SK-N-SH treated with all-trans-retinoic acid at 6 μM for 48 hours (cell line): ENCODE results near the gene CCL22.
A peak's percentile ranks its signal among the peaks of the same experiment; 100 is the strongest.

Experiments used
- ATAC-seq: fragments of 200-7000 bp; cut with Tn5 transposase; 3 replicates; pipeline ENCODE4 v1.9.1; 2020; ENCODE audit warnings: mild to moderate bottlenecking, moderate library complexity
- ARNTL ChIP-seq: fragments of 450-650 bp; formaldehyde crosslinking; IDR thresholded peaks from 2 replicates; pipeline ENCODE4 v1.5.0; 2020; ENCODE audit warnings: low read depth, mild to moderate bottlenecking, moderate library complexity, borderline replicate concordance
- BACH2 ChIP-seq: fragments of 250-450 bp; sonication (Bioruptor Pico); IDR thresholded peaks from 2 replicates; pipeline ENCODE4 v1.9.0; 2021; ENCODE audit warnings: mild to moderate bottlenecking, borderline replicate concordance
- CSDC2 ChIP-seq: fragments of 250-450 bp; sonication (Bioruptor Pico); IDR thresholded peaks from 2 replicates; pipeline ENCODE4 v1.5.0; 2020; ENCODE audit warnings: mild to moderate bottlenecking, moderate library complexity
- CSRNP3 ChIP-seq: fragments of 250-450 bp; sonication (Bioruptor Pico); IDR thresholded peaks from 2 replicates; pipeline ENCODE4 v1.5.1; 2021; ENCODE audit warnings: mild to moderate bottlenecking, moderate library complexity
- ESRRG ChIP-seq: fragments of 250-450 bp; sonication (Bioruptor Pico); IDR thresholded peaks from 2 replicates; pipeline ENCODE4 v1.6.1; 2021; ENCODE audit warnings: mild to moderate bottlenecking
- GLIS3 ChIP-seq: fragments of 250-450 bp; sonication (Bioruptor Pico); IDR thresholded peaks from 2 replicates; pipeline ENCODE4 v1.5.0; 2020; ENCODE audit warnings: mild to moderate bottlenecking, moderate library complexity
- ISL1 ChIP-seq: fragments of 250-450 bp; sonication (Bioruptor Pico); IDR thresholded peaks from 2 replicates; pipeline ENCODE4 v2.1.2; 2022; ENCODE audit warnings: mild to moderate bottlenecking, moderate library complexity
- OSR1 ChIP-seq: fragments of 250-450 bp; sonication (Bioruptor Pico); IDR thresholded peaks from 2 replicates; pipeline ENCODE4 v1.8.0; 2022; ENCODE audit warnings: moderate library complexity, mild to moderate bottlenecking, inconsistent platforms
- PATZ1 ChIP-seq: fragments of 250-450 bp; sonication (Bioruptor Pico); IDR thresholded peaks from 2 replicates; pipeline ENCODE4 v1.8.0; 2020; ENCODE audit warnings: mild to moderate bottlenecking, moderate library complexity, borderline replicate concordance
- POU6F1 ChIP-seq: fragments of 250-450 bp; sonication (Bioruptor Pico); IDR thresholded peaks from 2 replicates; pipeline ENCODE4 v1.8.0; 2021; ENCODE audit warnings: low read depth, mild to moderate bottlenecking, moderate library complexity, borderline replicate concordance
- PPARA ChIP-seq: fragments of 250-450 bp; sonication (Bioruptor Pico); IDR thresholded peaks from 2 replicates; pipeline ENCODE4 v1.5.0; 2020; ENCODE audit warnings: mild to moderate bottlenecking, borderline replicate concordance
- RARB ChIP-seq: fragments of 250-450 bp; sonication (Bioruptor Pico); IDR thresholded peaks from 2 replicates; pipeline ENCODE4 v1.8.0; 2021; ENCODE audit warnings: mild to moderate bottlenecking, moderate library complexity
- SNAI2 ChIP-seq: fragments of 250-450 bp; sonication (Bioruptor Pico); IDR thresholded peaks from 2 replicates; pipeline ENCODE4 v1.5.0; 2020; ENCODE audit warnings: mild to moderate bottlenecking, moderate library complexity
- TCF4 ChIP-seq: fragments of 250-450 bp; sonication (Bioruptor Pico); IDR thresholded peaks from 2 replicates; pipeline ENCODE4 v1.8.0; 2021; ENCODE audit warnings: mild to moderate bottlenecking, moderate library complexity, borderline replicate concordance
- TOX ChIP-seq: fragments of 250-450 bp; sonication (Bioruptor Pico); IDR thresholded peaks from 2 replicates; pipeline ENCODE4 v1.8.0; 2021; ENCODE audit warnings: mild to moderate bottlenecking, moderate library complexity, borderline replicate concordance
- TSHZ2 ChIP-seq: fragments of 250-450 bp; sonication (Bioruptor Pico); IDR thresholded peaks from 2 replicates; pipeline ENCODE4 v1.5.0; 2020; ENCODE audit warnings: mild to moderate bottlenecking, moderate library complexity
- ZC3H10 ChIP-seq: fragments of 250-450 bp; sonication (Bioruptor Pico); IDR thresholded peaks from 2 replicates; pipeline ENCODE4 v1.5.1; 2021; ENCODE audit warnings: mild to moderate bottlenecking, moderate library complexity
- ZFP3 ChIP-seq: fragments of 250-450 bp; sonication (Bioruptor Pico); IDR thresholded peaks from 2 replicates; pipeline ENCODE4 v1.5.0; 2020; ENCODE audit warnings: mild to moderate bottlenecking, moderate library complexity
- ZFP30 ChIP-seq: fragments of 450-650 bp; formaldehyde crosslinking; IDR thresholded peaks from 2 replicates; pipeline ENCODE4 v1.5.0; 2022; ENCODE audit warnings: mild to moderate bottlenecking, moderate library complexity
- ZNF565 ChIP-seq: fragments of 450-650 bp; formaldehyde crosslinking; conservative IDR thresholded peaks from 2 replicates; pipeline ENCODE4 v1.5.0; 2020; ENCODE audit warnings: low read depth, mild to moderate bottlenecking, moderate library complexity
- ZNF70 ChIP-seq: fragments of 450-650 bp; formaldehyde crosslinking; IDR thresholded peaks from 2 replicates; pipeline ENCODE4 v1.5.0; 2020; ENCODE audit warnings: mild to moderate bottlenecking, moderate library complexity

CCL22 gene

GRCh38 chr16:57366544-57367040, 8.0 kb downstream of the CCL22 start:
- ATAC-seq, result peak; percentile 12; the same call in 2 of the 3 replicates
- TF ChIP-seq POU6F1 (no peak), ZNF70 (CRISPR knock-in tag) (no peak), ARNTL (CRISPR knock-in tag) (no peak), CSRNP3 (CRISPR knock-in tag) (no peak), RARB (CRISPR knock-in tag) (no peak), OSR1 (CRISPR knock-in tag) (no peak), TOX (CRISPR knock-in tag) (no peak), TSHZ2 (CRISPR knock-in tag) (no peak), ZFP30 (CRISPR knock-in tag) (no peak), ESRRG (CRISPR knock-in tag) (no peak), BACH2 (CRISPR knock-in tag) (no peak), TCF4 (CRISPR knock-in tag) (no peak), PPARA (CRISPR knock-in tag) (no peak), SNAI2 (CRISPR knock-in tag) (no peak), CSDC2 (CRISPR knock-in tag) (no peak), PATZ1 (CRISPR knock-in tag) (no peak), GLIS3 (CRISPR knock-in tag) (no peak), ZNF565 (CRISPR knock-in tag) (no peak)

- ATAC-seq, result peak; percentile 76
- 0 out of 2 replicates have a peak, but pooled peaks have one; percentile 54 for TF ChIP-seq ISL1 (CRISPR knock-in tag)
- no peak for TF ChIP-seq ZC3H10
These were observed 8.7 kb downstream of the CCL22 start for GRCh38 chr16:57367116-57367752.

- no peak for ATAC-seq
- TF ChIP-seq OSR1 (CRISPR knock-in tag) (no peak), CSRNP3 (CRISPR knock-in tag) (no peak), ARNTL (CRISPR knock-in tag) (no peak), PATZ1 (CRISPR knock-in tag) (no peak), TCF4 (CRISPR knock-in tag) (no peak), TSHZ2 (CRISPR knock-in tag) (no peak), ESRRG (CRISPR knock-in tag) (no peak), ZFP3 (CRISPR knock-in tag) (no peak), GLIS3 (CRISPR knock-in tag) (no peak), CSDC2 (CRISPR knock-in tag) (no peak), PPARA (CRISPR knock-in tag) (no peak), ISL1 (CRISPR knock-in tag) (no peak)
These were observed 13.2 kb downstream of the CCL22 start for GRCh38 chr16:57371494-57372371.
